Epidermal melanocyte (primary cell): ENCODE measurements around the gene TRANK1.

Experiments used
- DNase-seq: peaks from one replicate; pipeline ENCODE4 v3.0.0; 2011; ENCODE audit warnings: low spot score; ENCODE audit not compliant: insufficient read length

The TRANK1 gene

GRCh38 chr3:36804295-36805055 lies 140.4 kb downstream of the TRANK1 start:
- no peak for DNase-seq

GRCh38 chr3:36803091-36803791 lies 141.6 kb downstream of the TRANK1 start:
- DNase-seq: no peak

- DNase-seq: no peak
Measured at GRCh38 chr3:36800533-36801116, 144.2 kb downstream of the TRANK1 start.

- DNase-seq: no peak
Measured at GRCh38 chr3:36796881-36797280, 148.0 kb downstream of the TRANK1 start.

GRCh38 chr3:36796161-36796560 lies 148.7 kb downstream of the TRANK1 start:
- no peak for DNase-seq

GRCh38 chr3:36795622-36796021 lies 149.2 kb downstream of the TRANK1 start:
- no peak for DNase-seq

GRCh38 chr3:36792342-36792741 lies 152.5 kb downstream of the TRANK1 start:
- no peak for DNase-seq

GRCh38 chr3:36790765-36791164 lies 154.1 kb downstream of the TRANK1 start:
- DNase-seq: no peak

GRCh38 chr3:36786921-36787890 lies 157.6 kb downstream of the TRANK1 start:
- no peak for DNase-seq

GRCh38 chr3:36784138-36784635 lies 160.7 kb downstream of the TRANK1 start:
- no peak for DNase-seq

- DNase-seq: no peak
Measured at GRCh38 chr3:36777424-36778218, 167.2 kb downstream of the TRANK1 start.
